ENCODE measurements around the gene PEX3.

The PEX3 gene

GRCh38 chr6:143432588-143432987 lies 18.0 kb upstream of the PEX3 start:
- no peak overlapping the region for H3K23ac ChIP-seq (ENCODE audit: low read depth, low read length, poor library complexity)
- no peak overlapping the region for H2AFZ ChIP-seq (ENCODE audit: low read length)
- H4K91ac ChIP-seq (ENCODE audit: low read depth, low read length, poor library complexity): no peak overlapping the region
- no peak overlapping the region for H3K9ac ChIP-seq (ENCODE audit: low read depth, low read length, poor library complexity)
- peaks cover 7 to 61% of the 10 kb centered on the region in 2 donors for H3K36me3 ChIP-seq (replicated peaks in 1 of 2; ENCODE audit: control insufficient read depth in 2 of 2, insufficient read depth in 2 of 2, low read length in 2 of 2)
- H3K4me2 ChIP-seq (ENCODE audit: insufficient read depth, low read length, poor library complexity, severe bottlenecking): no peak overlapping the region
- no peak overlapping the region for H2AK5ac ChIP-seq (ENCODE audit: low read depth, low read length)
- H3K14ac ChIP-seq (ENCODE audit: low read length): no peak overlapping the region
- no peak overlapping the region for H3K4ac ChIP-seq (ENCODE audit: low read length)
- H2BK120ac ChIP-seq (ENCODE audit: low read depth, low read length): no peak overlapping the region
- no peak overlapping the region for H2BK12ac ChIP-seq (ENCODE audit: low read length)
- H3K4me1 ChIP-seq (ENCODE audit: control insufficient read depth in 2 of 2, insufficient read depth in 1 of 2, low read depth in 1 of 2, low read length in 2 of 2): no peaks in the 10 kb centered on the region
- no CpG with 5 or more reads among the region's 4 CpGs for WGBS, 2 donors (ENCODE audit: extremely low coverage in 2 of 2, insufficient read length in 2 of 2, insufficient replicate concordance in 1 of 2)
- H3K27ac ChIP-seq (replicated peaks; ENCODE audit: low read length): no peak overlapping the region
- H3K9me3 ChIP-seq (replicated peaks in 1 of 2; ENCODE audit: control insufficient read depth in 2 of 2, insufficient read depth in 1 of 2, low read depth in 1 of 2, low read length in 2 of 2): peaks cover 0 to 3% of the 10 kb centered on the region in 2 donors
- H3K27me3 ChIP-seq (ENCODE audit: control insufficient read depth in 3 of 3, insufficient read depth in 3 of 3, low read depth in 1 of 3, low read length in 3 of 3): no peaks in the 10 kb centered on the region
- no peak overlapping the region for H3K18ac ChIP-seq (ENCODE audit: low read length)
- H3K79me1 ChIP-seq (ENCODE audit: low read depth, low read length): no peaks in the 10 kb centered on the region
- H2BK5ac ChIP-seq (ENCODE audit: low read length): no peak overlapping the region
- H2BK15ac ChIP-seq (ENCODE audit: low read length): no peak overlapping the region
- H3K4me3 ChIP-seq (ENCODE audit: low read length in 2 of 2): no peak overlapping the region
- H4K8ac ChIP-seq (ENCODE audit: low read depth, low read length): no peak overlapping the region
- DNase-seq (ENCODE audit: low spot score): no peak

- peaks cover 0 to 1% of the 10 kb centered on the region in 2 donors for H3K9me3 ChIP-seq (replicated peaks in 1 of 2; ENCODE audit: control insufficient read depth in 2 of 2, insufficient read depth in 1 of 2, low read depth in 1 of 2, low read length in 2 of 2)
- H3K4me2 ChIP-seq (ENCODE audit: insufficient read depth, low read length, poor library complexity, severe bottlenecking): no peak overlapping the region
- H3K23ac ChIP-seq (ENCODE audit: low read depth, low read length, poor library complexity): no peak overlapping the region
- H3K27ac ChIP-seq (replicated peaks; ENCODE audit: low read length): no peak overlapping the region
- H2BK15ac ChIP-seq (ENCODE audit: low read length): no peak overlapping the region
- no peak overlapping the region for H3K14ac ChIP-seq (ENCODE audit: low read length)
- no peaks in the 10 kb centered on the region for H3K27me3 ChIP-seq (ENCODE audit: control insufficient read depth in 3 of 3, insufficient read depth in 3 of 3, low read depth in 1 of 3, low read length in 3 of 3)
- H4K91ac ChIP-seq (ENCODE audit: low read depth, low read length, poor library complexity): no peak overlapping the region
- H3K36me3 ChIP-seq (replicated peaks in 1 of 2; ENCODE audit: control insufficient read depth in 2 of 2, insufficient read depth in 2 of 2, low read length in 2 of 2): peaks cover 5 to 34% of the 10 kb centered on the region in 2 donors
- H3K79me1 ChIP-seq (ENCODE audit: low read depth, low read length): no peaks in the 10 kb centered on the region
- H3K4me1 ChIP-seq (ENCODE audit: control insufficient read depth in 2 of 2, insufficient read depth in 1 of 2, low read depth in 1 of 2, low read length in 2 of 2): no peaks in the 10 kb centered on the region
- no peak overlapping the region for H3K4ac ChIP-seq (ENCODE audit: low read length)
- H2AFZ ChIP-seq (ENCODE audit: low read length): no peak overlapping the region
- H4K8ac ChIP-seq (ENCODE audit: low read depth, low read length): no peak overlapping the region
- no peak for DNase-seq (ENCODE audit: low spot score)
- H3K9ac ChIP-seq (ENCODE audit: low read depth, low read length, poor library complexity): no peak overlapping the region
- no peak overlapping the region for H2AK5ac ChIP-seq (ENCODE audit: low read depth, low read length)
- H3K4me3 ChIP-seq (ENCODE audit: low read length in 2 of 2): no peak overlapping the region
- H2BK5ac ChIP-seq (ENCODE audit: low read length): no peak overlapping the region
- no peak overlapping the region for H2BK12ac ChIP-seq (ENCODE audit: low read length)
- no CpG with 5 or more reads among the region's 2 CpGs for WGBS, 2 donors (ENCODE audit: extremely low coverage in 2 of 2, insufficient read length in 2 of 2, insufficient replicate concordance in 1 of 2)
- H3K18ac ChIP-seq (ENCODE audit: low read length): no peak overlapping the region
- no peak overlapping the region for H2BK120ac ChIP-seq (ENCODE audit: low read depth, low read length)
Observed at GRCh38 chr6:143441010-143441409, 9.6 kb upstream of the PEX3 start.

- H3K18ac ChIP-seq (ENCODE audit: low read length): no peak overlapping the region
- no peak overlapping the region for H3K4me3 ChIP-seq (ENCODE audit: low read length in 2 of 2)
- no peak overlapping the region for H2AFZ ChIP-seq (ENCODE audit: low read length)
- H2BK12ac ChIP-seq (ENCODE audit: low read length): no peak overlapping the region
- no peak overlapping the region for H3K27ac ChIP-seq (replicated peaks; ENCODE audit: low read length)
- H3K14ac ChIP-seq (ENCODE audit: low read length): no peak overlapping the region
- no peak overlapping the region for H2BK120ac ChIP-seq (ENCODE audit: low read depth, low read length)
- H4K8ac ChIP-seq (ENCODE audit: low read depth, low read length): no peak overlapping the region
- H2BK5ac ChIP-seq (ENCODE audit: low read length): no peak overlapping the region
- peaks cover 2 to 28% of the 10 kb centered on the region in 2 donors for H3K36me3 ChIP-seq (replicated peaks in 1 of 2; ENCODE audit: control insufficient read depth in 2 of 2, insufficient read depth in 2 of 2, low read length in 2 of 2)
- no peak for DNase-seq (ENCODE audit: low spot score)
- no peaks in the 10 kb centered on the region for H3K4me1 ChIP-seq (ENCODE audit: control insufficient read depth in 2 of 2, insufficient read depth in 1 of 2, low read depth in 1 of 2, low read length in 2 of 2)
- H3K79me1 ChIP-seq (ENCODE audit: low read depth, low read length): peaks cover 3% of the 10 kb centered on the region
- no peaks in the 10 kb centered on the region for H3K27me3 ChIP-seq (ENCODE audit: control insufficient read depth in 3 of 3, insufficient read depth in 3 of 3, low read depth in 1 of 3, low read length in 3 of 3)
- no peak overlapping the region for H3K4ac ChIP-seq (ENCODE audit: low read length)
- no CpG with 5 or more reads among the region's 8 CpGs for WGBS, 2 donors (ENCODE audit: extremely low coverage in 2 of 2, insufficient read length in 2 of 2, insufficient replicate concordance in 1 of 2)
- no peak overlapping the region for H3K4me2 ChIP-seq (ENCODE audit: insufficient read depth, low read length, poor library complexity, severe bottlenecking)
- H2AK5ac ChIP-seq (ENCODE audit: low read depth, low read length): no peak overlapping the region
- H3K9ac ChIP-seq (ENCODE audit: low read depth, low read length, poor library complexity): no peak overlapping the region
- no peak overlapping the region for H3K23ac ChIP-seq (ENCODE audit: low read depth, low read length, poor library complexity)
- H4K91ac ChIP-seq (ENCODE audit: low read depth, low read length, poor library complexity): no peak overlapping the region
- H2BK15ac ChIP-seq (ENCODE audit: low read length): no peak overlapping the region
- no peaks in the 10 kb centered on the region for H3K9me3 ChIP-seq (replicated peaks in 1 of 2; ENCODE audit: control insufficient read depth in 2 of 2, insufficient read depth in 1 of 2, low read depth in 1 of 2, low read length in 2 of 2)
Observed at GRCh38 chr6:143441680-143442545, 8.7 kb upstream of the PEX3 start.

- no peaks in the 10 kb centered on the region for H3K9me3 ChIP-seq (replicated peaks in 1 of 2; ENCODE audit: control insufficient read depth in 2 of 2, insufficient read depth in 1 of 2, low read depth in 1 of 2, low read length in 2 of 2)
- no peak overlapping the region for H3K23ac ChIP-seq (ENCODE audit: low read depth, low read length, poor library complexity)
- no peaks in the 10 kb centered on the region for H3K4me1 ChIP-seq (ENCODE audit: control insufficient read depth in 2 of 2, insufficient read depth in 1 of 2, low read depth in 1 of 2, low read length in 2 of 2)
- H2BK12ac ChIP-seq (ENCODE audit: low read length): no peak overlapping the region
- no peak overlapping the region for H4K91ac ChIP-seq (ENCODE audit: low read depth, low read length, poor library complexity)
- no peak overlapping the region for H4K8ac ChIP-seq (ENCODE audit: low read depth, low read length)
- no CpG with 5 or more reads among the region's 2 CpGs for WGBS, 2 donors (ENCODE audit: extremely low coverage in 2 of 2, insufficient read length in 2 of 2, insufficient replicate concordance in 1 of 2)
- peaks cover 3% of the 10 kb centered on the region for H3K79me1 ChIP-seq (ENCODE audit: low read depth, low read length)
- no peak overlapping the region for H3K9ac ChIP-seq (ENCODE audit: low read depth, low read length, poor library complexity)
- H3K18ac ChIP-seq (ENCODE audit: low read length): no peak overlapping the region
- H2BK5ac ChIP-seq (ENCODE audit: low read length): no peak overlapping the region
- no peak overlapping the region for H2AFZ ChIP-seq (ENCODE audit: low read length)
- H3K36me3 ChIP-seq (replicated peaks in 1 of 2; ENCODE audit: control insufficient read depth in 2 of 2, insufficient read depth in 2 of 2, low read length in 2 of 2): peaks cover 2 to 19% of the 10 kb centered on the region in 2 donors
- H3K27ac ChIP-seq (replicated peaks; ENCODE audit: low read length): no peak overlapping the region
- H2AK5ac ChIP-seq (ENCODE audit: low read depth, low read length): no peak overlapping the region
- no peak overlapping the region for H2BK15ac ChIP-seq (ENCODE audit: low read length)
- H3K4me2 ChIP-seq (ENCODE audit: insufficient read depth, low read length, poor library complexity, severe bottlenecking): no peak overlapping the region
- H3K4me3 ChIP-seq (ENCODE audit: low read length in 2 of 2): no peak overlapping the region
- no peak overlapping the region for H3K4ac ChIP-seq (ENCODE audit: low read length)
- H3K27me3 ChIP-seq (ENCODE audit: control insufficient read depth in 3 of 3, insufficient read depth in 3 of 3, low read depth in 1 of 3, low read length in 3 of 3): no peaks in the 10 kb centered on the region
- no peak overlapping the region for H2BK120ac ChIP-seq (ENCODE audit: low read depth, low read length)
- H3K14ac ChIP-seq (ENCODE audit: low read length): no peak overlapping the region
- no peak for DNase-seq (ENCODE audit: low spot score)
Observed at GRCh38 chr6:143443096-143443495, 7.5 kb upstream of the PEX3 start.

All from neuronal stem cell (in vitro differentiated cells).